ENCODE measurements around the gene SRP19.
"Not testable (repeated sequence)": the region's sequence is repeated elsewhere in the genome, so short reads cannot be mapped to it uniquely, and the experiment has no call there.

Gene SRP19

DNA sequence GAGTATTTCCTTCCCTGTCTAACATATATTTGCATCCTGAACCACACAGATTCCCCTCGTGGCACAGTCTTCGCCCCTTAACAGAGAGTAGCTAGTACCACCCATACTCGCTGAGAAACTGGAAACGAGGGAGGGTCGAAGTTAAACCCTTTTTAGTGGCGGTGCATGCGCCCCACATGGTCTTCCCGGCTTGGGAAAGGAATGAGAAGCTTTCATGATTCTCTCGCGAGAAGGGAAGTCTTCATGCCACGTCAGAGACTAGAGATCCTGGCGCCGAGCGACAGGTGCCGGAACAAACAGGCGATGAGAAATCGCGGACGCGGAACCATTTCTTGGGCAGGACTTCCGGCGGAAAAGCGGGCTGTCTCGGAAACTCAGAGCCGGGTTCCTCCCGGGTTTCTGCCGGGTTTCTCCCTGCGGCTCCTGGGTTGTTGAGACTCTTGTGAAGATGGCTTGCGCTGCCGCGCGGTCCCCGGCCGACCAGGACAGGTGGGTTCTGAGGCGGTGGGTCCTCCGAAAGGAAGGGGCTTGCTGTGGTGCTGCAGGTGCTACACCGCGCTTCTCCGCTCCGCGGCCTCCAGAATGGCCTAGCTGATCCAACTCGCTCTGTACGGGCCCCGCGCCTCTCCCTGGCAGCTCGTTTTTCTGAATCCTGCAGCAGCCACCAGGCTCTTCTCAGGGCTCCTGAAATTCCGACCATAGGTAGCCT lies at the start of gene SRP19:
TSS of gene SRP19 (plus strand) at position 359 of the 709 bp plus-strand sequence. CDS start at position 449, 90 bp downstream.
- DNase-seq (ENCODE audit: low read depth): peak; percentile 83

- no peak for DNase-seq (ENCODE audit: low read depth)
Measured at GRCh38 chr5:112812549-112812948, 48.5 kb upstream of the SRP19 start.

DNA sequence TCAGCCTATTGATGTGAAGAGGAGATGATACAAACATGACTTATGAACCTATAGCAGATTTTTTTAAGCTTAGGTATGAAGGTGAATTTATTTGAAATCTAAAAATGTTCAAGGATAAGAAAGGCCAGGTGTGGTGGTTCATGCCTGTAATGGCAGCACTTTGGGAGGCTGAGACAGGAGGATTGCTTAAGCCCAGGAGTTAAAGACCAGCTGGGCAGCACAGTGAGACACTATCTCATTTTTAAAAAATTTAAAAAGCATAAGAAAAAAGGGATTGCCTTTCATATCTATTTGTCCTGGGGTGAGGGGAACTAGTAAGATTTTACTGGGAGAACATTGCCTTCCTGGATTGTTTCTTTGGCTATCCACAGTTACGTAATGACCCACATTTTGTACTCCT lies 40.8 kb upstream of the SRP19 start:
- no peak for DNase-seq (ENCODE audit: low read depth)

DNA sequence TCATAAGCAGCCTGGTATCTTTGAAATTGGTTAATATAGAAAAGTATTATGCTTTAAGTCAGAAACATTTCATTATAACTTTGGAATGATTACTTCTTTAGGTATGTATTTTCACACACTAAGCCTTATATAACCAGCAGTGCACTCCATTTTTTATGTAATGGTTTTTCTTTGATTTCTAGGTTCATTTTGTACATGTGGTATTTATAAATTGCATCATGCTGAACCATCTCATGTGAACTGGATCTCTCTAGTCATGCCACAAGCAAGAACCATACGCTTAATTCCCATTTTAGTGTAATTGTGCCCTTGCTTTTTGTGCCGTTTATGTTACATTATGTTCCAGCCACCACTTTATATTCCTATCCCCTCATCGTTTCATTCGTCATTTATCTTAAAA lies 38.6 kb upstream of the SRP19 start:
- DNase-seq (ENCODE audit: low read depth): no peak

GRCh38 chr5:112823181-112823580 lies 37.9 kb upstream of the SRP19 start:
- DNase-seq (ENCODE audit: low read depth): no peak

DNA sequence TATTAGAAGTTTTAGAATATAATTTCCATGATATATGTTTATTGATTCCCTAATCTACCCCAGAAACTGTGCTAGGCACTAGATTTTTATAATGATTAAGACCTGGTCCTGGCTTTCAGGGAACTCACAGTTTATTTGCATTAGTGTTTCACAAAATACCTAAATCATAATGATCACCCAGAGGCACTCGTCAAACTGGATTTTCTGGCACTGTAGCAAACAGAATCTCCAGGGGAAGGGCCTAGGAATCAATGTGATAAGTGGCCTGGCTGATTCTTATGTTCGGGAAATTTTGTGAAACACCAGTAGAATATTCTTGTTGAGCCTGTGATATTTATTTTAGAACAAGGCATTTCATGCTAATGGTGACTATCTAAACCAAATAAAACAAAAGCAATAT lies 37.4 kb upstream of the SRP19 start:
- no peak for DNase-seq (ENCODE audit: low read depth)

GRCh38 chr5:112824197-112824596 lies 36.9 kb upstream of the SRP19 start:
- no peak for DNase-seq (ENCODE audit: low read depth)

DNA sequence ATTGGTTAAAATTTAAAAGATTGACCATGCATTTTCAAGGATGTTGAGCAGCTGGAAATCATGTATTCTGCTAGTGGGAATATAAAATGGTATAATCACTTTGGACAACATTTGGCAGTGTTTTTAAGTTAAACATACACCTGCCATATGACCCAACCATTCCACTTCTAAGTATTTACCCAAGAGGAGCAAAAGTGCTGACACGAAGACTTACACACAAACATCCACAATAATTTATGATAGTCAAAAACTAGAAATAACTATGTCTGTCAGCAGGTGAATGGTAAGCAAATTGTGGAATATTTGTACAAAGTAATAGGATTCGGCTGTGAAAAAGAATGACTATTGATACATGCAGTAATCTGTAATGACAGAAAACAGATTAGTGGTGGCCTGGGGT lies 30.7 kb upstream of the SRP19 start:
- DNase-seq (ENCODE audit: low read depth): no peak

- no peak for DNase-seq (ENCODE audit: low read depth)
Measured at GRCh38 chr5:112833971-112834370, 27.1 kb upstream of the SRP19 start.

DNA sequence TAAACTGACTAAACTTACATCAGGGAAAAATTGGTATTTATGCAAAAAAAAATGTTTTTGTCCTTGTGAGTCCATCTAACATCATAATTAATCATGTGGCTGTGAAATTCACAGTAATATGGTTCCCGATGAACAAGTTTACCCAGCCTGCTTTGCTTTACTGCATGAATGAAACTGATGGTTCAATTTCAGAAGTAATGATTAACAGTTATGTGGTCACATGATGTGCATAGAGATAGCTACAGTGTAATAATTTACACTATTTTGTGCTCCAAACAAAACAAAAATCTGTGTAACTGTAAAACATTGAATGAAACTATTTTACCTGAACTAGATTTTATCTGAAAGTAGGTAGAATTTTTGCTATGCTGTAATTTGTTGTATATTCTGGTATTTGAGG lies 16.6 kb upstream of the SRP19 start:
- DNase-seq (ENCODE audit: low read depth): no peak

- DNase-seq (ENCODE audit: low read depth): no peak
Measured at GRCh38 chr5:112846556-112846955, 14.5 kb upstream of the SRP19 start.

DNA sequence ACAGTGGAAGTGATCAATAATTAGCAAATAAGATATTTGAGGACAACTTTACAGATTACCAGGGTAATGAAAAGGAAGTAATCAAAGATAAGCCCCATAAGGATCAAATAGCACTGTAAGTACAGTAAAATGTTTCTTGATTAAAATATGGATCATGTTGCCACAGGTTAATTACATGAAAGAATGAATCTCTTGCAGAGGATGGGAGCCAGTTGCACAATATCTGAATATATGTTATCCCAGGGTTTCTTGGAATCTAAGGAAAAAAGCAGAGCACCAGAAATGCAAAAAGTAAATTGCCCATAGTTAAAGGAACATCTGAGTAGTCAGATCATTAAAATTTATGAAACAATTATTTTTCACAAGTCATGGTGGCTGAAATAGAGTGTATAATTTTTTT lies 13.8 kb upstream of the SRP19 start:
- DNase-seq (ENCODE audit: low read depth): no peak

GRCh38 chr5:112848116-112848811 lies 12.8 kb upstream of the SRP19 start:
- peak; percentile 32 for DNase-seq (ENCODE audit: low read depth)

DNA sequence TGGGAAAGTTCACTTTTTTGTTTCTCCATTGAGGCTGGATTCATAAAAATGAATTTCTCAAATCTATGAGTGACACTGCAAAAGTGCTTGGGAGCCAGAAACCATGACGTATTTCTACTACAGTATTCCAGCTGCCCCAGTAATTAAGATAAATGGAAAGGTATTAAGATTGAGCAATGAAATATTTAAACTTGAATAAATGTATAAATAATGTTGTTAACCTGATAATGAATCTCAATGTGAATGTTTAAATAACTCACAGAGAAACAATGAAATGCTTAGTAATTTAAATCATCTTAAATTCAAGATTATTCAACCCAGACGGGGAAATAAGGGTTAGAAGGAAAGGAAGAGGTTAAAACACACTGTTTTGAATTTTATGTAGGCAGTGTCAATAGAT lies 11.2 kb upstream of the SRP19 start:
- DNase-seq (ENCODE audit: low read depth): no peak

DNA sequence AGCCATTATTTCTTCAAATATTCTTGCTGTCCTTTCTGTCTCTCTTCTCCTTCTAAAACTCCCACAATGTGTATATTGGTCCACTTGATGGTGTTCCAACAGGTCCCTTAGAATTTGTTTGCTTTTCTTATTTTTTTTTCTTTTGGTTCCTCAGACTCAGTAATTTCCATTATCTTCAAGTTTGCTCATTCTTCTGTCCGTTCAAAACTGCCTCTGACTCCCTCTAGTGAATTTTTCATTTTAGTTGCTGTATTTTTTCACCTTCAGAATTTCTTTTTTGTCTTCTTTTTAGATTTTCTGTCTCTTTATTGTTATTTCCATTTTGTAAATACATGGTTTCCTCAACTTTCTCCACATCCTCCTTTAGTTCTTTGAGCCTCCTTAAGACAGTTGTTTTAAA lies 6.4 kb upstream of the SRP19 start:
- DNase-seq (ENCODE audit: low read depth): no peak

DNA sequence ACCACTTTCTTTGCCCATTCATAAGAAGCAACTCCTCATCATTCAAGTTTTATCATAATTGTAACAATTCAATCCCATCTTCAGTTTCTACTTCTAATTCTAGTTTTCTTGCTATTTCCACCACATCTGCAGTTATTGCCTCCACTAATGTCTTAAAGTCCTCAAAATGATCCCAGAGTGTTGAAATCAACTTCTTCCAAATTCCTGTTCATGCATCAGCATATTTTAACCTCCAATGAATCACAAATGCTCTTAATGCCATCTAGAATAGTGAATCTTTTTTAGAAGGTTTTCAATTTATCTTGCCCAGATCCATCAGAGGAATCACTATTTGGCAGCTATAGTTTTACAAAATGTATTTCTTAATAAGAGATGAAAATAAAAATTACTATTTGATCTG lies 3.2 kb upstream of the SRP19 start:
- no peak for DNase-seq (ENCODE audit: low read depth)

GRCh38 chr5:112860571-112860928 lies 537 bp upstream of the SRP19 start:
- not testable (repeated sequence) for DNase-seq (ENCODE audit: low read depth)

- DNase-seq (ENCODE audit: low read depth): no peak
Measured at GRCh38 chr5:112861638-112861985, 525 bp downstream of the SRP19 start.

DNA sequence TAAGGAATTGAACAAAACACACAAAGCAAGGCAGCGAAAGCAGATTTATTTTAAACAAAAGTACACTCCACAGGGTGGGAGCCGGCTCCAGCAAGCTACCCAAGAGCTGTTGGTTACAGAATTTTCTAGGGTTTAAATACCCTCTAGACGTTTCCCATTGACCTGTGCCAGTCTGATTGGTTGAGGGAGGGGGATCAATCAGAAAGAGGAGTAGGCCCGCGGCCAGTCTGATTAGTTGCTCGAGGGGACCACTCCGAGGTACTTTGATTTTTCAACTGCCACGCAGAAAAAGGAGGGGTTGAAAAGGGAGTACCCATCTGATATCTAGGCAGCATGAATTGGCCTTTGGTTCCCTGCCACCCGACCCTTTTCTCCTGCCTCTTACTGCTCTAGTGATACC lies 998 bp downstream of the SRP19 start:
- DNase-seq (ENCODE audit: low read depth): no peak

DNA sequence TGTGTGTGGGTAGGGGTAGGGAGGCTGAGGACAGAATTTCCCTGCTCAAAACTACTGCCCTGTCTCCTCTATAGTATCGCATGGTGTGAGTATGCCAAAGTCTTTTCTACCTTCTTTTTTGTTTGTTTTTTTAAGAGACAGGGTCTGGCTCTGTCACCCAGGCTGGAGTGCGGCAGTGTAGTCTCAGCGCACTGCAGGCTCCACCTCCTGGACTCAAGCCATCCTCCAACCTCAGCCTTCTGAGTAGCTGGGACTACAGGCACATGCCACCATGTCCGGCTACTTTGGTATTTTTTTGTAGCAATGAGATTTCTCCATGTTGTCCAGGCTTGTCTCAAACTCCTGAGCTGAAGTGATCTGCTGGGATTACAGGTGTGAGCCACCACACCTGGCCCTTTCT lies 2.5 kb downstream of the SRP19 start:
- DNase-seq (ENCODE audit: low read depth): no peak

GRCh38 chr5:112865128-112865527 lies 4.0 kb downstream of the SRP19 start:
- no peak for DNase-seq (ENCODE audit: low read depth)

- no peak for DNase-seq (ENCODE audit: low read depth)
Measured at GRCh38 chr5:112866739-112867138, 5.7 kb downstream of the SRP19 start.

DNA sequence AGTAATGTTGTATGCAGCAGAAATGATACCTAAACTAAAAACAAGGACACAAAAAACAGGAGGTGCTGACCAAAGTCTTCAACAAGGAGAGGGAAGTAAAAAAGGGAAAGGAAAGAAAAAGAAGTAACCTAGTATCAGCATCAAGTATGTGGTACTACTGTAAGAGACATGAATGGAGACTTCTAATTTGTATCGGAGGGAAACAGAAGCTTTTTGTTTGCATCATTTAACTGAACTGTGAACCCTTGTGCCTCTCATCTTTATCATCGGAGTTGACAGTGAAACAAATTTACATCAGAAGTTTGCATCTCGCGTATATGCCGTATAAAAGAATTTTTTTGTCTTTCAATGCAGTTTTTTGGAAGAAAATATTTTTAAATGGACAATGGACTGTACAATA lies 6.3 kb downstream of the SRP19 start:
- DNase-seq (ENCODE audit: low read depth): no peak

- no peak for DNase-seq (ENCODE audit: low read depth)
Measured at GRCh38 chr5:112869948-112870347, 8.9 kb downstream of the SRP19 start.

All from CMK (cell line).